Prostate gland (tissue), 2 donors: Measurements from ENCODE around the gene CHST8. TPM values are rescaled to one million over a fixed set of nuclear protein-coding genes. Genes with fewer than 3 reads are reported as not detected.

Experiments
- DNase-seq: peaks from one replicate; pipeline ENCODE4 v3.0.0-alpha.2; 2019; ENCODE audit warnings: low spot score
- H3K27ac ChIP-seq, 2 donors: fragments of 200-600 bp; sonication (generic); 2 replicates each; pipeline ENCODE4 v1.5.1; 2017 to 2019
- H3K27me3 ChIP-seq: fragments of 200-600 bp; sonication (generic); replicated peaks from 2 replicates; pipeline ENCODE4 v1.5.1; 2019; ENCODE audit not compliant: insufficient read depth
- H3K36me3 ChIP-seq, 2 donors: fragments of 200-600 bp; sonication (generic); 1 replicate in 1 of 2; 2 replicates in 1 of 2; pipeline versions ENCODE4 v1.5.1 to v1.8.1; 2017 to 2019
- H3K4me1 ChIP-seq: fragments of 200-600 bp; sonication (generic); replicated peaks from 2 replicates; pipeline ENCODE4 v1.5.1; 2019
- H3K4me3 ChIP-seq, 2 donors: fragments of 200-600 bp; sonication (generic); 2 replicates each; pipeline ENCODE4 v1.5.1; 2017 to 2019
- H3K9me3 ChIP-seq: fragments of 200-600 bp; sonication (generic); 2 replicates; pipeline ENCODE4 v1.5.1; 2017
- CTCF ChIP-seq, 4 experiments: fragments of 200-600 bp in 2 of 4; fragments of 450-650 bp in 2 of 4; sonication (generic) in 2 of 4; IDR thresholded peaks; 1 replicate in 3 of 4; 2 replicates in 1 of 4; pipeline ENCODE4 v1.5.1; 2016 to 2019; ENCODE audit warnings: antibody characterized with exemption in 4 of 4, mild to moderate bottlenecking in 2 of 4, moderate library complexity in 2 of 4
- POLR2A ChIP-seq: fragments of 450-650 bp; IDR thresholded peaks from one replicate; pipeline ENCODE4 v1.6.1; 2016; ENCODE audit warnings: antibody characterized with exemption, mild to moderate bottlenecking
- POLR2AphosphoS5 ChIP-seq: sonication (generic); formaldehyde crosslinking; IDR thresholded peaks from one replicate; pipeline ENCODE4 v1.6.1; 2017; ENCODE audit warnings: antibody characterized with exemption
- WGBS: methylation state at CpG from one replicate; pipeline ENCODE4 v1.1.5; 2018; 5-methylcytosine and 5-hydroxymethylcytosine counted together
- intact Hi-C: fragments of 100-400 bp; cut with DNase I; formaldehyde crosslinking; loops from one replicate; pipeline ENCODE4 v1.14.2; 2022
- total RNA-seq, 2 donors: library from RNA; depleted of rRNA; stranded (reverse); fragments of >200 nt; gene quantifications; one replicate each; pipeline ENCODE4 v1.1.0, GENCODE V29; 2016

CHST8 gene
- total RNA-seq, 2 donors from 2014 or later, result 1.3 to 2.7 TPM

GRCh38 chr19:33687481-33688170 lies 65.9 kb downstream of the CHST8 start:
- Histone ChIP-seq H3K27ac (no peak overlapping the region), H3K36me3 (no peaks in the 10 kb centered on the region), H3K9me3 (no peaks in the 10 kb centered on the region), H3K27me3 (peaks cover 4% of the 10 kb centered on the region), H3K4me3 (no peak overlapping the region), H3K4me1 (no peaks in the 10 kb centered on the region)
- intact Hi-C loops, result no loop called here
- WGBS, result 75% methylated on average over 15 of the region's 17 CpGs
- TF ChIP-seq CTCF (IDR thresholded peaks at IDR 0.05) (no peak), POLR2AphosphoS5 (no peak), POLR2A (no peak)
- no peak for DNase-seq

DNA sequence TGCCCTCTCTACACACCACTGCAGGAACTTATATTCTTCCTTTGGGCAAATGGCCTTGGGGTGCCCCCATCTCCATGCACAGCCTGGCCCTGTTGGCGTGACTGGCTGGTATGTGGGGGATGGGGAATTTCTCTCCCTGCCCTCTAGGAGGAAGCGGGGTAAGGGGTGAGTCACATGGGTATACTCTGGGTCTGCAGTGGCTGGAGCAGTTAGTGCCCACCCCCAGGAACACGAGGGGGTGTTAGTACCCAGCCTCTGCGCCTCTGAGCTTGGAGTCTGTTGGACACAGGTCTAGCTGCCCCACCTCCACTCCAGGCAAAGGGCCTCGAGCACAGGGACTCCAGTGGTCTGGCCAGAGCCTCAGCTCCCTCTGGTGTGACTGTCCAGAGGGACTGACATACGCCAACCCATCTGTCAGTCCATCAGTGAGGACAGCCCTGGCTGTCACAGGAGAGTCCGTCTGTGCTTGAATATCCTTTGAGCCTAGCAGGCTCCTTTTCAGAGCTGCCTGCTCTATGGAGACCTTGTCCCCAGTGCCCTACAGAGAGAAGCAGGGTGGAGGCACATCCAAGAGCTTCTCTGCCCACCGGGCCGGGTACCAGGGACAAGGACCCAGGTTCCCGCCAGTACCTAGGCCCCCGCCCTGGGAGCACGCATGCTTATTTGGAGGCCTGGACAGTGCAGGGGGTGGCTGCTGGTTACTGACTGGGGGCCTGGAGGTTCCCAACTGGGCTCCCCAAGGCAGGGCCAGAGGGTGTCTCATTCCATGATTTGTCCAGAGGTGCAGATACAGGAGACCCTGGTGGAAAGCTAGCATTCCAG lies 66.6 kb downstream of the CHST8 start:
- Histone ChIP-seq H3K27me3 (peaks cover 4% of the 10 kb centered on the region), H3K36me3 (no peaks in the 10 kb centered on the region), H3K27ac (no peak overlapping the region), H3K4me3 (no peak overlapping the region), H3K4me1 (no peaks in the 10 kb centered on the region), H3K9me3 (no peaks in the 10 kb centered on the region)
- WGBS, result 75% methylated on average over 12 of the region's 12 CpGs
- DNase-seq, result no peak
- intact Hi-C loops, result no loop called here
- TF ChIP-seq CTCF (IDR thresholded peaks at IDR 0.05) (no peak), POLR2A (no peak), POLR2AphosphoS5 (no peak)

- Histone ChIP-seq H3K4me3 (no peak overlapping the region), H3K9me3 (no peaks in the 10 kb centered on the region), H3K4me1 (no peaks in the 10 kb centered on the region), H3K27me3 (peaks cover 4% of the 10 kb centered on the region), H3K36me3 (no peaks in the 10 kb centered on the region), H3K27ac (no peak overlapping the region)
- WGBS, result 82% methylated on average over 18 of the region's 18 CpGs
- no peak for TF ChIP-seq POLR2AphosphoS5
- TF ChIP-seq CTCF (IDR thresholded peaks at IDR 0.05), result no peak
- no peak for TF ChIP-seq POLR2A
- no peak for DNase-seq
- intact Hi-C loops, result no loop called here
These were observed 67.5 kb downstream of the CHST8 start for GRCh38 chr19:33689138-33689746.

GRCh38 chr19:33689868-33690267 lies 68.1 kb downstream of the CHST8 start:
- no peak for TF ChIP-seq CTCF (IDR thresholded peaks at IDR 0.05)
- no peak for TF ChIP-seq POLR2A
- no peak for TF ChIP-seq POLR2AphosphoS5
- Histone ChIP-seq H3K36me3 (no peaks in the 10 kb centered on the region), H3K4me1 (no peaks in the 10 kb centered on the region), H3K27ac (no peak overlapping the region), H3K27me3 (peaks cover 4% of the 10 kb centered on the region), H3K9me3 (no peaks in the 10 kb centered on the region), H3K4me3 (no peak overlapping the region)
- no peak for DNase-seq
- WGBS, result 52% methylated on average over 5 of the region's 5 CpGs
- intact Hi-C loops, result no loop called here
